ENCODE results near the gene FAM193A.

The FAM193A gene

GRCh38 chr4:2489081-2489805 is 47.2 kb upstream of the FAM193A start:
- H3K27ac ChIP-seq (ENCODE audit: low read depth, low read length): no peak overlapping the region
- H3K4me3 ChIP-seq (ENCODE audit: insufficient read depth, low read length, poor library complexity, severe bottlenecking): no peak overlapping the region
- no peak overlapping the region for H3K4me2 ChIP-seq (ENCODE audit: low read depth, low read length, poor library complexity, severe bottlenecking)
- H2AFZ ChIP-seq (ENCODE audit: low read depth, low read length, severe bottlenecking): no peak overlapping the region
- no peak overlapping the region for H3K9ac ChIP-seq (ENCODE audit: low read length)
- H3K9me3 ChIP-seq (ENCODE audit: insufficient read depth, low read length): no peaks in the 10 kb centered on the region
- peaks cover 28% of the 10 kb centered on the region for H4K20me1 ChIP-seq (ENCODE audit: low read depth, low read length)
- no peaks in the 10 kb centered on the region for H3K9me2 ChIP-seq (replicated peaks; ENCODE audit: insufficient read depth, low read length)
- H3K36me3 ChIP-seq (ENCODE audit: low read length): peaks cover 7% of the 10 kb centered on the region; the same call in 1 of the 2 replicates
- peaks cover 8% of the 10 kb centered on the region; the same call in 1 of the 2 replicates for H3F3A ChIP-seq (ENCODE audit: insufficient read depth)
- no peaks in the 10 kb centered on the region for H3K27me3 ChIP-seq (ENCODE audit: low read length)
- no peak for TF ChIP-seq CTCF (IDR thresholded peaks at IDR 0.05; ENCODE audit: insufficient read depth, low read length, poor library complexity, severe bottlenecking)
- TF ChIP-seq EZH2phosphoT487 (conservative IDR thresholded peaks at IDR 0.05; ENCODE audit: low read length): no peak
- peaks cover 95% of the 10 kb centered on the region for H3K79me2 ChIP-seq (ENCODE audit: insufficient read depth, low read length)

DNA sequence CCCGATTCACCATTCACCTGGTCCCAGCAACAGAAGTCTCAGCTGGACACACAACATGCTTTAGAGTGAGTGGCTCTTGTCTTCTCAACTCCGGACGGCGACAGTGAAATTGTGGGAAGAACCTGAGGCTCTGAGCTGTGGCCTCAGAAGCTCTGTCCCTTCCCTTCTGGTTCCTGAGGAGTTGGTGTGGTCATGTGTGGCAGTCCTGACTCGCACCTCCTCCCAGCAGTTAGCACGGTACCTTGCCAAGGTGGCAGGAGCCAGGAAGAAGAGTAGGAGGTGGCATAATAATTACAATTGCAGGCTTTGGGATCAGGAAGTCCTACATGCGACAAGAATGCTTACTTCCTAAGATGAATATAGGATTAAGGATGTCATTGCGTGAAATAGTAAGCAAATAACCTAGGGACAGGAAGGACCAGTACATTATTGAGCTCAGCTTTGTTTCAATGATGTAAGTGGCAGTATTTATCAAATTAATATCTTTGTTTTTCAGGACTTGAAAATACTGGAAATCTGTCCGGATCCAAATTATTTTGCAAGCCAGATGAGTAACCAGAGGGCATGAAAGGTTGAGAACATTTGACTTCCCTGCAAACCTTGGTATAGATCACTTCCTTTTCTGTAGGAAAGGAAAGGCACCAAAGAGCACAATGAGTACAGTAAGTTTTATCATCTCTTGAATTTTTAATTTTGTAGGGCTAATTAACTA is 46.5 kb upstream of the FAM193A start:
- Histone ChIP-seq H3K36me3 (ENCODE audit: low read length) (peaks cover 7% of the 10 kb centered on the region; the same call in 1 of the 2 replicates), H3F3A (ENCODE audit: insufficient read depth) (peaks cover under 1% of the 10 kb centered on the region; the same call in 1 of the 2 replicates), H3K79me2 (ENCODE audit: insufficient read depth, low read length) (peaks cover 89% of the 10 kb centered on the region), H3K27ac (ENCODE audit: low read depth, low read length) (no peak overlapping the region), H3K4me2 (ENCODE audit: low read depth, low read length, poor library complexity, severe bottlenecking) (no peak overlapping the region), H3K27me3 (ENCODE audit: low read length) (no peaks in the 10 kb centered on the region), H2AFZ (ENCODE audit: low read depth, low read length, severe bottlenecking) (no peak overlapping the region), H3K9me3 (ENCODE audit: insufficient read depth, low read length) (no peaks in the 10 kb centered on the region), H4K20me1 (ENCODE audit: low read depth, low read length) (peaks cover 23% of the 10 kb centered on the region), H3K9me2 (replicated peaks; ENCODE audit: insufficient read depth, low read length) (no peaks in the 10 kb centered on the region), H3K4me3 (ENCODE audit: insufficient read depth, low read length, poor library complexity, severe bottlenecking) (no peak overlapping the region), H3K9ac (ENCODE audit: low read length) (no peak overlapping the region)
- TF ChIP-seq CTCF (IDR thresholded peaks at IDR 0.05; ENCODE audit: insufficient read depth, low read length, poor library complexity, severe bottlenecking) (no peak), EZH2phosphoT487 (conservative IDR thresholded peaks at IDR 0.05; ENCODE audit: low read length) (no peak)

- TF ChIP-seq EZH2phosphoT487 (conservative IDR thresholded peaks at IDR 0.05; ENCODE audit: low read length): no peak
- no peak for TF ChIP-seq CTCF (IDR thresholded peaks at IDR 0.05; ENCODE audit: insufficient read depth, low read length, poor library complexity, severe bottlenecking)
- Histone ChIP-seq H3K27ac (ENCODE audit: low read depth, low read length) (no peak overlapping the region), H3K4me3 (ENCODE audit: insufficient read depth, low read length, poor library complexity, severe bottlenecking) (no peak overlapping the region), H3K36me3 (ENCODE audit: low read length) (peaks cover 7% of the 10 kb centered on the region; the same call in 1 of the 2 replicates), H3F3A (ENCODE audit: insufficient read depth) (no peaks in the 10 kb centered on the region), H3K9me3 (ENCODE audit: insufficient read depth, low read length) (no peaks in the 10 kb centered on the region), H3K9ac (ENCODE audit: low read length) (no peak overlapping the region), H3K4me2 (ENCODE audit: low read depth, low read length, poor library complexity, severe bottlenecking) (no peak overlapping the region), H4K20me1 (ENCODE audit: low read depth, low read length) (peaks cover 8% of the 10 kb centered on the region; the same call in 1 of the 2 replicates), H3K9me2 (replicated peaks; ENCODE audit: insufficient read depth, low read length) (no peaks in the 10 kb centered on the region), H3K27me3 (ENCODE audit: low read length) (no peaks in the 10 kb centered on the region), H3K79me2 (ENCODE audit: insufficient read depth, low read length) (peaks cover 78% of the 10 kb centered on the region), H2AFZ (ENCODE audit: low read depth, low read length, severe bottlenecking) (no peak overlapping the region)
These were observed 43.5 kb upstream of the FAM193A start for GRCh38 chr4:2492970-2493369.

Measured in SU-DHL-6 (cell line).